Panc1 (cell line): Measurements from ENCODE around the gene ZNF195.

ENCODE experiments used
- CTCF ChIP-seq: fragments of 450-650 bp; IDR thresholded peaks from 2 replicates; pipeline ENCODE4 v1.5.1; 2017; ENCODE audit warnings: mild to moderate bottlenecking
- POLR2AphosphoS5 ChIP-seq: IDR thresholded peaks from 2 replicates; pipeline ENCODE4 v1.6.1; 2012; ENCODE audit warnings: mild to moderate bottlenecking, low read depth, low read length, moderate library complexity
- SIN3A ChIP-seq: IDR thresholded peaks from 2 replicates; pipeline ENCODE4 v1.6.1; 2012; ENCODE audit warnings: low read depth, mild to moderate bottlenecking, low read length, moderate library complexity, borderline replicate concordance; ENCODE audit not compliant: insufficient read depth
- TCF7L2 ChIP-seq: IDR thresholded peaks from 2 replicates; pipeline ENCODE4 v1.6.1; 2011; ENCODE audit warnings: mild to moderate bottlenecking, low read depth, low read length, inconsistent platforms
- TF ChIP-seq, protein P1 (sequence below), 2 experiments: IDR thresholded peaks; 2 replicates each; pipeline ENCODE4 v1.6.1; 2011 to 2012; ENCODE audit warnings: low read depth in 2 of 2, control low read depth in 1 of 2, low read length in 1 of 2, mild to moderate bottlenecking in 1 of 2, moderate library complexity in 1 of 2; ENCODE audit not compliant: insufficient read depth in 1 of 2

GRCh38 chr11:3381794-3382193, 2.8 kb upstream of the ZNF195 start:
- TF ChIP-seq CTCF (no peak), POLR2AphosphoS5 (no peak), SIN3A (no peak), TCF7L2 (no peak)
- TF ChIP-seq, protein P1, sequence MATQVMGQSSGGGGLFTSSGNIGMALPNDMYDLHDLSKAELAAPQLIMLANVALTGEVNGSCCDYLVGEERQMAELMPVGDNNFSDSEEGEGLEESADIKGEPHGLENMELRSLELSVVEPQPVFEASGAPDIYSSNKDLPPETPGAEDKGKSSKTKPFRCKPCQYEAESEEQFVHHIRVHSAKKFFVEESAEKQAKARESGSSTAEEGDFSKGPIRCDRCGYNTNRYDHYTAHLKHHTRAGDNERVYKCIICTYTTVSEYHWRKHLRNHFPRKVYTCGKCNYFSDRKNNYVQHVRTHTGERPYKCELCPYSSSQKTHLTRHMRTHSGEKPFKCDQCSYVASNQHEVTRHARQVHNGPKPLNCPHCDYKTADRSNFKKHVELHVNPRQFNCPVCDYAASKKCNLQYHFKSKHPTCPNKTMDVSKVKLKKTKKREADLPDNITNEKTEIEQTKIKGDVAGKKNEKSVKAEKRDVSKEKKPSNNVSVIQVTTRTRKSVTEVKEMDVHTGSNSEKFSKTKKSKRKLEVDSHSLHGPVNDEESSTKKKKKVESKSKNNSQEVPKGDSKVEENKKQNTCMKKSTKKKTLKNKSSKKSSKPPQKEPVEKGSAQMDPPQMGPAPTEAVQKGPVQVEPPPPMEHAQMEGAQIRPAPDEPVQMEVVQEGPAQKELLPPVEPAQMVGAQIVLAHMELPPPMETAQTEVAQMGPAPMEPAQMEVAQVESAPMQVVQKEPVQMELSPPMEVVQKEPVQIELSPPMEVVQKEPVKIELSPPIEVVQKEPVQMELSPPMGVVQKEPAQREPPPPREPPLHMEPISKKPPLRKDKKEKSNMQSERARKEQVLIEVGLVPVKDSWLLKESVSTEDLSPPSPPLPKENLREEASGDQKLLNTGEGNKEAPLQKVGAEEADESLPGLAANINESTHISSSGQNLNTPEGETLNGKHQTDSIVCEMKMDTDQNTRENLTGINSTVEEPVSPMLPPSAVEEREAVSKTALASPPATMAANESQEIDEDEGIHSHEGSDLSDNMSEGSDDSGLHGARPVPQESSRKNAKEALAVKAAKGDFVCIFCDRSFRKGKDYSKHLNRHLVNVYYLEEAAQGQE (IDR thresholded peaks at IDR 0.05; ENCODE audit: insufficient read depth in 1 of 2, low read depth in 2 of 2, low read length in 1 of 2), result no peak
